ENCODE measurements around the gene VSX1. TPM values are rescaled to one million over a fixed set of nuclear protein-coding genes. Genes with fewer than 3 reads are reported as not detected.
A peak's percentile ranks its signal among the peaks of the same experiment; 100 is the strongest.

Gene VSX1
- total and polyA plus RNA-seq, 9 of the 15 experiments (the other 6 are each of a cell fraction or from before 2014, with no cell fraction given) = not detected

DNA sequence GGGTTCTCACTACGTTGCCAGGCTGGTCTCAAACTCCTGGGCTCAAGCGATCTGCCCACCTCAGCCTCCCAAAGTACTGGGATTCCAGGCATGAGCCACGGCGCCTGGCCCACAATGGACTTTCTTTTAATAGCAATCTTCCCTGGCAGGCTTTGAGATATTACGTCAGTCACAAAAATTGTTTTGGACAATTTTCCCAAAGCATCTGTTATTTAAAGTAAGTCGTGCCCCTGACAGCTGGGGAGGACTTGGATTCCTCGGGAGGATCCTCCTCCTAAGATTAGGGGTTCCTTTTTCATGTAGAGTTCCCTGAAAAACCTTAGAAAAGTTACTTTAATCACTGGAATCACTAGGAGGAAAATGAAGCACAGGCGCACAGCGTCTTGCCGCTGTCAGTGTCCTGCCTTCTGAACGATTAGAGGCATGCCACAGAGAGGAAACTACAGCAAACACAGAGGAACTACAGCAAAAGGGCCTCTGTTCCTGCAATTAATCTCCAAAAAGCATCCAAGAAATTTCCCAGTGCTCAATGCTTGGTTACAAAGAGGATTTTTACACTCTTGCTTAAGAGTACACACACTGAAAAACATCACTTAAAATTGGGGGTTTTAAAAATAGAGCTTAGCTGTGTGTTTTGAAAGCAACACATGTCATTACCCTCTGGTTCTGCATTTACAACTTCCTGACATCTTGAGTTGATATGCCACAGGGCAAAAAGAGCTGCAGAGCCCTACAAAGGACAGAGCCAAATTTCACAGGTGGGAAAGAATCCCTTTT lies 28.5 kb downstream of the VSX1 start:
- no peak for DNase-seq (ENCODE audit: extremely low read depth in 1 of 4, low spot score in 3 of 4)
- Histone ChIP-seq H3K9me3 (replicated peaks; ENCODE audit: control insufficient read depth, insufficient read depth, low read depth, low read length) (no peaks in the 10 kb centered on the region), H3K9me1 (ENCODE audit: control insufficient read depth, insufficient read depth, low read length) (no peaks in the 10 kb centered on the region), H3K27ac (ENCODE audit: extremely low read depth, low read depth, low read length) (no peak overlapping the region), H3K4me2 (ENCODE audit: insufficient read depth, low read length) (no peak overlapping the region), H3K4me3 (no peak overlapping the region), H3K79me2 (ENCODE audit: control insufficient read depth, insufficient read depth, low read length) (no peaks in the 10 kb centered on the region), H3K36me3 (ENCODE audit: control insufficient read depth, insufficient read depth, low read length) (no peaks in the 10 kb centered on the region), H3K9ac (ENCODE audit: insufficient read depth in 1 of 2, low read depth in 2 of 2, low read length in 2 of 2) (no peak overlapping the region), H4K20me1 (replicated peaks; ENCODE audit: control insufficient read depth, insufficient read depth, low read length) (no peaks in the 10 kb centered on the region; the same call in 1 of the 2 replicates), H2AFZ (ENCODE audit: low read depth, low read length) (no peak overlapping the region), H3K27me3 (ENCODE audit: control insufficient read depth in 2 of 2, insufficient read depth in 2 of 2, low read length in 2 of 2) (peaks cover 3 to 45% of the 10 kb centered on the region in 2 experiments; a peak in 3 of 5 replicates), H3K4me1 (replicated peaks in 1 of 2; ENCODE audit: control insufficient read depth in 2 of 2, insufficient read depth in 2 of 2, low read length in 2 of 2) (peaks cover 7 to 21% of the 10 kb centered on the region in 2 experiments; a peak in 4 of 5 replicates)
- BruUV-seq (replicated peaks) = no TSS peak
- ATAC-seq = no peak
- TF ChIP-seq ASH1L (IDR thresholded peaks at IDR 0.05; ENCODE audit: borderline replicate concordance, low read depth, partially characterized antibody) = no peak
- 12% methylated on average over 9 of the region's 11 CpGs for WGBS (ENCODE audit: insufficient coverage, low coverage, missing lambda C conversion rate)
- ChIA-PET CTCF (ENCODE audit: low intra/inter-chr PET ratio) (no interaction called here), POLR2A (no interaction called here)
- in situ Hi-C loops (cut with MboI) = no loop called here
- intact Hi-C loops (cut with micrococcal nuclease) = no loop called here
- FAIRE-seq = no peak

DNA sequence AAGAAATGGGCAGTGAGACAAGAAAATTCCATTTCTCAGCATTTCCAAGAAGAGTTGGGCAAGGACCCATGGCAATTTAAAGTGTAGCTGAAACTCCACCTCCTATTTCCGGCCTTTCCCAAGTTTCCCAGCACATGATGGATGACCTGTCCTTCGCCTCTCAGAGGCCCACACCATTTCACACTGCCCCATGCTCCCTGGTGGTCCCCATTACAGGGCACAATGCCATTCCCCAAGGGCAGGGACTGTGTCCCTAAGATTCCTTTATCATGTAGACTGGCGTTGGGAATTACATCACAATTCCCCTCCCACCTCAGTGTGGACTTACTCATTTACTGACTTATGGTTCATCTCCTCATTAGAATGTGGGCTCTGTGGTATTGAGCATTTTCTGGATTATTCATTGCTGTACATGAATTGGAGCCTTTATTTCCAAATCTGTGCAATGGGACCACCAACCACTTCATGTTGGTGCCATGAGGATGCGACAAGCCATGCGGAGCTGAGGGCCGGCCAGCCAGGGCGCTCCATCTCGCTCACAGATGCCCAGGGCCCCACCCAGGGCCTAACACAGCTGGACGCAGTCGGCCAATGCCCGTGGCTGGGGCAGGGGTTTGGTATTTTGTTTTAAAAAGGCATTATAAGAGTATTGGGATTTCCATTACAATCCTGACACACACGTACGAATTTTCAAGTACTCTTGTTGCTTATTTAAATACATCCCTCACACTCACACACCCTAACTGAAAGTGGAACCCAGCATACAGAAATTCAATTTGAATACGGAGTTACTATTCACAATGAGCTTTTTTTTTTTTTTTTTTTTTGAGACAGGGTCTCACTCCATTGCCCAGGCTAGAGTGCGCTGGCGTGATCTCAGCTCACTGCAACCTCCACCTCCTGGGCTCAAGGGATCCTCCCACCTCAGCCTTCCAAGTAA lies 29.4 kb downstream of the VSX1 start:
- no peak overlapping the region for H3K27ac ChIP-seq (ENCODE audit: extremely low read depth, low read depth, low read length)
- TF ChIP-seq SMARCC2 (IDR thresholded peaks at IDR 0.05; ENCODE audit: low read depth) (no peak), MEIS2 (IDR thresholded peaks at IDR 0.05; ENCODE audit: partially characterized antibody) (peak; percentile 13)
- H3K9me3 ChIP-seq (replicated peaks; ENCODE audit: control insufficient read depth, insufficient read depth, low read depth, low read length) = no peaks in the 10 kb centered on the region
- H4K20me1 ChIP-seq (replicated peaks; ENCODE audit: control insufficient read depth, insufficient read depth, low read length) = no peaks in the 10 kb centered on the region; the same call in 1 of the 2 replicates
- peaks cover 3 to 50% of the 10 kb centered on the region in 2 experiments; a peak in 3 of 5 replicates for H3K27me3 ChIP-seq (ENCODE audit: control insufficient read depth in 2 of 2, insufficient read depth in 2 of 2, low read length in 2 of 2)
- no peaks in the 10 kb centered on the region for H3K9me1 ChIP-seq (ENCODE audit: control insufficient read depth, insufficient read depth, low read length)
- H3K36me3 ChIP-seq (ENCODE audit: control insufficient read depth, insufficient read depth, low read length) = no peaks in the 10 kb centered on the region
- DNase-seq (ENCODE audit: extremely low read depth in 1 of 4, low spot score in 3 of 4) = no peak
- no peak overlapping the region for H3K4me3 ChIP-seq
- ChIA-PET CTCF (ENCODE audit: low intra/inter-chr PET ratio) (no interaction called here), POLR2A (no interaction called here)
- ATAC-seq = no peak
- no peak for FAIRE-seq
- no peaks in the 10 kb centered on the region for H3K79me2 ChIP-seq (ENCODE audit: control insufficient read depth, insufficient read depth, low read length)
- no peak overlapping the region for H2AFZ ChIP-seq (ENCODE audit: low read depth, low read length)
- H3K9ac ChIP-seq (ENCODE audit: insufficient read depth in 1 of 2, low read depth in 2 of 2, low read length in 2 of 2) = no peak overlapping the region
- in situ Hi-C loops (cut with MboI) = no loop called here
- H3K4me2 ChIP-seq (ENCODE audit: insufficient read depth, low read length) = no peak overlapping the region
- H3K4me1 ChIP-seq (replicated peaks in 1 of 2; ENCODE audit: control insufficient read depth in 2 of 2, insufficient read depth in 2 of 2, low read length in 2 of 2) = peaks cover 7 to 12% of the 10 kb centered on the region in 2 experiments; a peak in 4 of 5 replicates
- 6% methylated on average over 14 of the region's 16 CpGs for WGBS (ENCODE audit: insufficient coverage, low coverage, missing lambda C conversion rate)
- no TSS peak for BruUV-seq (replicated peaks)
- intact Hi-C loops (cut with micrococcal nuclease) = no loop called here

Data from K562 (cell line).